DND-41 (cell line): Measurements from ENCODE around the gene LIN9.

Experiments
- ATAC-seq: fragments of 200-7000 bp; cut with Tn5 transposase; 3 replicates; pipeline ENCODE4 v1.9.1; 2021; ENCODE audit warnings: low read depth; ENCODE audit not compliant: insufficient read depth
- DNase-seq: peaks from one replicate; pipeline ENCODE4 v3.0.0-alpha.2; 2020
- H2AFZ ChIP-seq: 2 replicates; pipeline ENCODE4 v1.6.0; 2012; ENCODE audit warnings: low read depth, low read length
- H3K27ac ChIP-seq: 2 replicates; pipeline ENCODE4 v1.5.1; 2012; ENCODE audit warnings: low read length, inconsistent platforms
- H3K27me3 ChIP-seq: fragments of 200-600 bp; sonication (generic); 2 replicates; pipeline ENCODE4 v1.6.0; 2012; ENCODE audit warnings: low read length, mild to moderate bottlenecking, inconsistent platforms; ENCODE audit not compliant: insufficient read depth, poor library complexity
- H3K36me3 ChIP-seq: 2 replicates; pipeline ENCODE4 v1.5.1; 2012; ENCODE audit warnings: low read length, inconsistent platforms; ENCODE audit not compliant: insufficient read depth
- H3K4me1 ChIP-seq: 2 replicates; pipeline ENCODE4 v1.5.1; 2012; ENCODE audit warnings: mild to moderate bottlenecking, low read length; ENCODE audit not compliant: insufficient read depth
- H3K4me2 ChIP-seq: 2 replicates; pipeline ENCODE4 v1.6.0; 2012; ENCODE audit warnings: mild to moderate bottlenecking, moderate library complexity, low read length, inconsistent platforms; ENCODE audit not compliant: insufficient read depth
- H3K4me3 ChIP-seq, 2 experiments: fragments of 200-600 bp in 1 of 2; shearing (Covaris generic) in 1 of 2; 2 replicates each; pipeline ENCODE4 v1.5.1; 2012 to 2016; ENCODE audit warnings: inconsistent platforms in 2 of 2, low read length in 2 of 2, mild to moderate bottlenecking in 2 of 2, low read depth in 1 of 2, moderate library complexity in 1 of 2
- H3K79me2 ChIP-seq: 2 replicates; pipeline ENCODE4 v1.6.0; 2012; ENCODE audit warnings: low read length, inconsistent platforms; ENCODE audit not compliant: insufficient read depth
- H3K9ac ChIP-seq: 2 replicates; pipeline ENCODE4 v1.6.0; 2012; ENCODE audit warnings: low read depth, mild to moderate bottlenecking, inconsistent platforms, low read length, moderate library complexity
- H3K9me3 ChIP-seq: 2 replicates; pipeline ENCODE4 v1.5.1; 2012; ENCODE audit warnings: low read length, moderate library complexity, mild to moderate bottlenecking, inconsistent platforms; ENCODE audit not compliant: insufficient read depth, severe bottlenecking
- H4K20me1 ChIP-seq: 2 replicates; pipeline ENCODE4 v1.6.0; 2012; ENCODE audit warnings: low read length; ENCODE audit not compliant: insufficient read depth
- EZH2 ChIP-seq: IDR thresholded peaks from 3 replicates; pipeline ENCODE4 v1.6.1; 2012; ENCODE audit warnings: borderline replicate concordance, low read depth, mild to moderate bottlenecking, moderate library complexity, low read length, inconsistent platforms; ENCODE audit not compliant: severe bottlenecking
- TF ChIP-seq, protein P1 (sequence below): IDR thresholded peaks from 2 replicates; pipeline ENCODE4 v1.5.1; 2012; ENCODE audit warnings: borderline replicate concordance, low read length, moderate library complexity, mild to moderate bottlenecking; ENCODE audit not compliant: poor library complexity, severe bottlenecking; ENCODE audit errors: extremely low read depth

The LIN9 gene

GRCh38 chr1:226186124-226187018 lies 122.6 kb downstream of the LIN9 start, which contains the start of gene ACBD3:
Gene ACBD3 (minus strand): TSS chr1:226186741. CDS start chr1:226186675, 66 bp downstream.
- peaks cover 3% of the 10 kb centered on the region; the same call in 1 of the 2 replicates for H4K20me1 ChIP-seq
- H3K36me3 ChIP-seq: peaks cover 1% of the 10 kb centered on the region
- no peaks in the 10 kb centered on the region for H3K9me3 ChIP-seq
- H3K4me3 ChIP-seq: peak within 1 kb of the TSS; percentile 57 to 99
- H3K4me1 ChIP-seq: peaks cover 41% of the 10 kb centered on the region
- H3K9ac ChIP-seq: peak within 1 kb of the TSS; percentile 92
- TF ChIP-seq, protein P1, sequence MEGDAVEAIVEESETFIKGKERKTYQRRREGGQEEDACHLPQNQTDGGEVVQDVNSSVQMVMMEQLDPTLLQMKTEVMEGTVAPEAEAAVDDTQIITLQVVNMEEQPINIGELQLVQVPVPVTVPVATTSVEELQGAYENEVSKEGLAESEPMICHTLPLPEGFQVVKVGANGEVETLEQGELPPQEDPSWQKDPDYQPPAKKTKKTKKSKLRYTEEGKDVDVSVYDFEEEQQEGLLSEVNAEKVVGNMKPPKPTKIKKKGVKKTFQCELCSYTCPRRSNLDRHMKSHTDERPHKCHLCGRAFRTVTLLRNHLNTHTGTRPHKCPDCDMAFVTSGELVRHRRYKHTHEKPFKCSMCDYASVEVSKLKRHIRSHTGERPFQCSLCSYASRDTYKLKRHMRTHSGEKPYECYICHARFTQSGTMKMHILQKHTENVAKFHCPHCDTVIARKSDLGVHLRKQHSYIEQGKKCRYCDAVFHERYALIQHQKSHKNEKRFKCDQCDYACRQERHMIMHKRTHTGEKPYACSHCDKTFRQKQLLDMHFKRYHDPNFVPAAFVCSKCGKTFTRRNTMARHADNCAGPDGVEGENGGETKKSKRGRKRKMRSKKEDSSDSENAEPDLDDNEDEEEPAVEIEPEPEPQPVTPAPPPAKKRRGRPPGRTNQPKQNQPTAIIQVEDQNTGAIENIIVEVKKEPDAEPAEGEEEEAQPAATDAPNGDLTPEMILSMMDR: no peak
- no peak for TF ChIP-seq EZH2
- H2AFZ ChIP-seq: peak within 1 kb of the TSS; percentile 91
- peaks cover 59% of the 10 kb centered on the region for H3K79me2 ChIP-seq
- DNase-seq (peak; percentile 90), ATAC-seq (peak; percentile 98)
- H3K27me3 ChIP-seq: no peaks in the 10 kb centered on the region
- peak within 1 kb of the TSS; percentile 86 for H3K27ac ChIP-seq
- H3K4me2 ChIP-seq: peak within 1 kb of the TSS; percentile 82

DNA sequence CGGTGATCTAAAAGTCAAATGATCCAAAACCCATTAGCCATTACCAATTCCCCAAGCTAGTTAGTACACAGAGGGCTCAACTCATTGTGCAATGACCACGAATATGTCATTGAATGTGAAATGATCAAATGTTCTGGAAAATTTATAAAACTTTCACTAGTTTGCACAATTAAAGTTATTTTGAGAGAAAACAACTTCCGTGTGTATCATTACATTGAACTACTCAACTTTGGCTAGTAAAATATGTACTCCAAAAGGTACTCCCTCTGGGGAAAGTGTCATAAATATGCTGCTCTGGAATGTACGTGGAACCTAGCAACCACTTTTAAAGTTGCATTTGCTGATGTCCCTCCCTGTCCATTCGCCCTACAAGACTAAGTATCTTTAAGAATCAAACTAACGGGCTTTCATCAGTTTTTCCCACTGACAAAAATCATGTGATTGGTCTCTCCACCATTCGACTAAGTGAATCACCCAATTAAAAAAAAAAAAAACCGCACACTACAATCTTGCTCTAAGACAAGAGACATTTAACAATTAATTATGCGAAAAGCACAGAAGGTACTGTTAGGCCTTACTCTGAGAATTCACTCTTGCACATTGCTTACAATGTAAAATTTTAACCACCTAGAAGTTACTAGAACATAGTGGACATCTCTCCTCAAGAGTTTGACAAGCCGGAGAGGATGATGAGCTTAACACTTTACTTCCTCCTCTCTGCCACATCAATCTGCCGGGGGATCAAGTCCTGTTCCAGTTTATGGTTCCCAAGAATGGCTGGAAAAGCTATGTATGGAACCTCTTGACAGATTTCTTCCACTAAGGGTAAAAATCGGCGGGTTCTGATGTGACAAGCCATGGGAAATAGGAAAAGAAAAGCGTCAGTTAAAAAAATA lies 123.6 kb downstream of the LIN9 start:
- H4K20me1 ChIP-seq: peaks cover 3% of the 10 kb centered on the region; the same call in 1 of the 2 replicates
- peaks cover 9% of the 10 kb centered on the region for H3K36me3 ChIP-seq
- no peak overlapping the region for H2AFZ ChIP-seq
- peaks cover 68% of the 10 kb centered on the region for H3K79me2 ChIP-seq
- H3K4me3 ChIP-seq: peak overlapping the region; percentile 57 to 99
- H3K9ac ChIP-seq: peak overlapping the region; percentile 92
- TF ChIP-seq, protein P1: no peak
- no peak for TF ChIP-seq EZH2
- peak overlapping the region; percentile 82 for H3K4me2 ChIP-seq
- no peaks in the 10 kb centered on the region for H3K9me3 ChIP-seq
- H3K27ac ChIP-seq: peak overlapping the region; percentile 86
- DNase-seq: no peak
- no peak for ATAC-seq
- H3K4me1 ChIP-seq: peaks cover 43% of the 10 kb centered on the region
- no peaks in the 10 kb centered on the region for H3K27me3 ChIP-seq

DNA sequence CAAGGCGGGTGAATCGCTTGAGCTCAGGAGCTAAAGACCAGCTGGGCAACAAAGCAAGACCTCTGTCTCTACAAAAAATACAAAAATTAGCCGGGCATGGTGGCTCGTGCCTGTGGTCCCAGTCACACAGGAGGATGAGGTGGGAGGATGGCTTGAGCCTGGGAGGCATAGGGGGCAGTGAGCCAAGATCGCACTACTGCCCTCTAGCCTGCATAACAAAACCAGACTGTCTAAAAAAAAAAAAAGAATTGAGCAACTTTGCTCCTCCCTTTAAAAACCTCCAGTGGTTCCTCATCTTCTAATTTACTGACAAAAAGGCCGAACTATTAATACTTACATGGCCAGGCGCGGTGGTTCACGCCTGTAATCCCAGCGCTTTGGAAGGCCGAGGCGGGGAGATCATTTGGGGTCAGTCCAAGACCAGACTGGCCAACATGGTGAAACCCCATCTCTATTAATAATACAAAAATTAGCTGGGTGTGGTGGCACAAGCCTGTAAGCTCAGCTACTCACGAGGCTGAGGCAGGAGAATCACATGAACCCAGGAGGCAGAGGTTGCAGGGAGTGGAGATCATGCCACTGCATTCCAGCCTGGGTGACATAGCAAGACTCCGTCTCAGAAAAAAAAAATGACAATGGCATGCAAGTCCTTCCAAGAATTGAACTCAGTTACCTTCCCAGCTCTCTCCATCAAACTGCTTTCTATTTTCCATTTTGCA lies 126.8 kb downstream of the LIN9 start:
- Histone ChIP-seq H3K27ac (no peak overlapping the region), H3K27me3 (no peaks in the 10 kb centered on the region), H3K9ac (no peak overlapping the region), H3K79me2 (peaks cover 96% of the 10 kb centered on the region), H2AFZ (no peak overlapping the region), H3K4me2 (peak overlapping the region; percentile 10; the same call in 1 of the 2 replicates), H3K4me1 (peaks cover 39% of the 10 kb centered on the region), H3K36me3 (peaks cover 11% of the 10 kb centered on the region), H4K20me1 (peaks cover 11% of the 10 kb centered on the region; the same call in 1 of the 2 replicates), H3K4me3 (no peak overlapping the region), H3K9me3 (no peaks in the 10 kb centered on the region)
- ATAC-seq (no peak), DNase-seq (no peak)
- no peak for TF ChIP-seq EZH2
- TF ChIP-seq, protein P1: no peak
